SK-N-MC (cell line): ENCODE data around the gene RAC3.
"Not testable (repeated sequence)": the region's sequence is repeated elsewhere in the genome, so short reads cannot be mapped to it uniquely, and the experiment has no call there.

ENCODE experiments used
- EZH2 ChIP-seq: fragments of 200-600 bp; sonication (generic); IDR thresholded peaks from one replicate; pipeline ENCODE4 v1.6.1; 2017; ENCODE audit warnings: antibody characterized with exemption
- POLR2AphosphoS5 ChIP-seq: IDR thresholded peaks from 2 replicates; pipeline ENCODE4 v1.6.1; 2012; ENCODE audit warnings: mild to moderate bottlenecking, low read depth, low read length, borderline replicate concordance

- not testable (repeated sequence) for TF ChIP-seq POLR2AphosphoS5, EZH2
Observed at GRCh38 chr17:82038796-82039409, 7.4 kb downstream of the RAC3 start.
